ENCODE measurements around the gene HOXD10.
A peak's percentile ranks its signal among the peaks of the same experiment; 100 is the strongest.

Gene HOXD10

GRCh38 chr2:176107731-176108181 is 8.8 kb upstream of the HOXD10 start:
- no peak for DNase-seq (ENCODE audit: low spot score)

- DNase-seq (ENCODE audit: low spot score): no peak
Measured at GRCh38 chr2:176109192-176109901, 7.2 kb upstream of the HOXD10 start.

GRCh38 chr2:176109946-176110345 is 6.6 kb upstream of the HOXD10 start:
- no peak for DNase-seq (ENCODE audit: low spot score)

- no peak for DNase-seq (ENCODE audit: low spot score)
Measured at GRCh38 chr2:176110415-176111308, 5.9 kb upstream of the HOXD10 start.

- peak; percentile 45 for DNase-seq (ENCODE audit: low spot score)
Measured at GRCh38 chr2:176111309-176111663, 5.3 kb upstream of the HOXD10 start.

- no peak for DNase-seq (ENCODE audit: low spot score)
Measured at GRCh38 chr2:176111846-176112374, 4.7 kb upstream of the HOXD10 start.

GRCh38 chr2:176112375-176113302 is 3.9 kb upstream of the HOXD10 start:
- DNase-seq (ENCODE audit: low spot score): no peak

- no peak for DNase-seq (ENCODE audit: low spot score)
Measured at GRCh38 chr2:176114120-176114929, 2.3 kb upstream of the HOXD10 start.

- no peak for DNase-seq (ENCODE audit: low spot score)
Measured at GRCh38 chr2:176114930-176115625, 1.5 kb upstream of the HOXD10 start.

GRCh38 chr2:176117162-176117822 is 714 bp downstream of the HOXD10 start:
- no peak for DNase-seq (ENCODE audit: low spot score)

GRCh38 chr2:176117823-176118371 is 1.3 kb downstream of the HOXD10 start:
- DNase-seq (ENCODE audit: low spot score): no peak

GRCh38 chr2:176118601-176119339 is 2.2 kb downstream of the HOXD10 start:
- DNase-seq (ENCODE audit: low spot score): peak; percentile 35

- no peak for DNase-seq (ENCODE audit: low spot score)
Measured at GRCh38 chr2:176120364-176121189, 4.0 kb downstream of the HOXD10 start.

- no peak for DNase-seq (ENCODE audit: low spot score)
Measured at GRCh38 chr2:176121190-176122051, 4.8 kb downstream of the HOXD10 start.

GRCh38 chr2:176122052-176122682 is 5.6 kb downstream of the HOXD10 start:
- peak; percentile 73 for DNase-seq (ENCODE audit: low spot score)

GRCh38 chr2:176122683-176123410 is 6.3 kb downstream of the HOXD10 start, which contains the start of gene HOXD9:
Gene HOXD9, plus strand, starts transcription at chr2:176122719. Its CDS starts 50 bp downstream, at chr2:176122769.
- peak; percentile 83 for DNase-seq (ENCODE audit: low spot score)

Measured in AG20443 (cell line).